Activated B cell treated with CpG ODN at 0.5 μM for 24 hours (primary cell): ENCODE results near the gene CCDC12. TPM values are rescaled to one million over a fixed set of nuclear protein-coding genes. Genes with fewer than 3 reads are reported as not detected.

ENCODE experiments used
- ATAC-seq: fragments of 200-7000 bp; cut with Tn5 transposase; one replicate; pipeline ENCODE4 v1.10.0; 2021; ENCODE audit warnings: low read depth, mild to moderate bottlenecking, moderate library complexity
- CTCF ChIA-PET: fragments of 350-600 bp; sonication (Branson Sonifier 250); formaldehyde crosslinking; loops from one replicate; lab custom pipeline; 2021; ENCODE audit warnings: antibody characterized with exemption; lab: Charles Lee
- POLR2A ChIA-PET: fragments of 350-600 bp; sonication (Branson Sonifier 250); formaldehyde crosslinking; loops from one replicate; lab custom pipeline; 2021; ENCODE audit warnings: antibody characterized with exemption; lab: Charles Lee
- DNase-seq: peaks from one replicate; pipeline ENCODE4 v3.0.0; 2022
- H3K27ac Mint-ChIP-seq: one replicate; pipeline ENCODE4 v1.8.0; 2020; ENCODE audit warnings: mixed read lengths
- H3K27me3 Mint-ChIP-seq: one replicate; pipeline ENCODE4 v1.8.0; 2021; ENCODE audit warnings: mixed read lengths
- H3K36me3 Mint-ChIP-seq: one replicate; pipeline ENCODE4 v1.8.0; 2021; ENCODE audit warnings: low read depth, mixed read lengths
- H3K4me1 Mint-ChIP-seq: one replicate; pipeline ENCODE4 v1.8.0; 2021; ENCODE audit warnings: mixed read lengths
- H3K4me3 Mint-ChIP-seq: one replicate; pipeline ENCODE4 v1.8.0; 2020; ENCODE audit warnings: mild to moderate bottlenecking, mixed read lengths
- H3K9me3 Mint-ChIP-seq: one replicate; pipeline ENCODE4 v1.8.0; 2020; ENCODE audit warnings: mixed read lengths
- intact Hi-C: fragments of 100-400 bp; cut with micrococcal nuclease; formaldehyde crosslinking; loops from one replicate; pipeline ENCODE4 v1.15.1; 2024
- total RNA-seq: library from RNA; stranded (reverse); gene quantifications from 2 replicates; pipeline ENCODE4 v1.2.3, GENCODE V29; 2022
- TF ChIP-seq, protein P1 (sequence below): fragments of 200-600 bp; IDR thresholded peaks from one replicate; pipeline ENCODE4 v1.8.0; 2022; ENCODE audit warnings: antibody characterized with exemption, mild to moderate bottlenecking

CCDC12 gene
- total RNA-seq, 1 donor from 2014 or later, result 98.4 TPM

DNA sequence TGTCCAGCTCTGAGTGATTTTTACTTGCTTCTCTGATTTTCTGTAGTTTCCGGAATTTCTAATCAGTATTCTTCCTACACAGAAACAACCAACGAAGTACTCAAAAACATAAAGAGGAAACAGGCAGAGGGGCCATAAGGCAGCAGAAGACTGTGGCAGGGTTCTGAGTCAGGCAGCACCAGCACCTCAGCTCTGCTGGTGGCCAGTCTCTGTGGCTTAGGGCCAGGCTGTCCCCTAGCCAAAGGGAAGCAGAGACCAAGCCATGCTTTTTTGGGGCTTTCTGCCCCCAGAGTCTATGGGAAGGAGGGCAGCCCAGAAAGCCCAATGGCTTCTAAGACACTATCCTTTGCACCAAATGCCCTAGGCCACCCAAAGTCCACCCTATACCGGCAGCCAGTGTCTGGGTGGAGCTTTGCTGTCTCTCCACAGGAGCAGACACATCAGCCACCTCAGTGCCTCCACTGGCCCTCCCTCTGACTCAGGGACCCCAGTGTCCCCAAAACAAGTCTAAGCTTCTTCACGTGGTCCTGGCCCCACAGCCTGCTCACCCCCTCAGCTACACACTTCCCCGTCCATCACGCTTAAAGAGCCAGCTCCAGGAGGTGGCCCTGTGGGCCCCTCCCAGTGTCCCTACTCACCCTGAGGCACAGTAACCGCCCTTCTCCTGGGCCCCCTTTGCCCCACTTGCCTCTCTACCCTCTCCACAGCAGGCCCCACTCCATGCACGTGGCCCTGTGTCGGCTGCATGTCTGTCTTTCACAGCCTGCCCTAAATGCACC, 46.2 kb downstream of the CCDC12 start:
- H3K4me3 Mint-ChIP-seq, result peak overlapping the region; percentile 55
- peaks cover 25% of the 10 kb centered on the region for H3K36me3 Mint-ChIP-seq
- ChIA-PET CTCF (interaction anchor here (0.7 to 3.1 kb wide), 6 partner anchors 10 to 68 kb away, joined by 3 to 13 read pairs (median 4); no protein-coding TSS in a partner anchor), POLR2A (interaction anchor here (0.5 to 15.6 kb wide), 12 partner anchors 8 to 616 kb away, joined by 3 to 189 read pairs (median 4); partner anchors contain the start of genes CCDC12 and NBEAL2)
- no peak for DNase-seq
- H3K27ac Mint-ChIP-seq, result peak overlapping the region; percentile 93
- peaks cover 94% of the 10 kb centered on the region for H3K4me1 Mint-ChIP-seq
- no peak for ATAC-seq
- H3K9me3 Mint-ChIP-seq, result peaks cover 4% of the 10 kb centered on the region
- intact Hi-C loops, result no loop called here
- no peaks in the 10 kb centered on the region for H3K27me3 Mint-ChIP-seq
- TF ChIP-seq, protein P1, sequence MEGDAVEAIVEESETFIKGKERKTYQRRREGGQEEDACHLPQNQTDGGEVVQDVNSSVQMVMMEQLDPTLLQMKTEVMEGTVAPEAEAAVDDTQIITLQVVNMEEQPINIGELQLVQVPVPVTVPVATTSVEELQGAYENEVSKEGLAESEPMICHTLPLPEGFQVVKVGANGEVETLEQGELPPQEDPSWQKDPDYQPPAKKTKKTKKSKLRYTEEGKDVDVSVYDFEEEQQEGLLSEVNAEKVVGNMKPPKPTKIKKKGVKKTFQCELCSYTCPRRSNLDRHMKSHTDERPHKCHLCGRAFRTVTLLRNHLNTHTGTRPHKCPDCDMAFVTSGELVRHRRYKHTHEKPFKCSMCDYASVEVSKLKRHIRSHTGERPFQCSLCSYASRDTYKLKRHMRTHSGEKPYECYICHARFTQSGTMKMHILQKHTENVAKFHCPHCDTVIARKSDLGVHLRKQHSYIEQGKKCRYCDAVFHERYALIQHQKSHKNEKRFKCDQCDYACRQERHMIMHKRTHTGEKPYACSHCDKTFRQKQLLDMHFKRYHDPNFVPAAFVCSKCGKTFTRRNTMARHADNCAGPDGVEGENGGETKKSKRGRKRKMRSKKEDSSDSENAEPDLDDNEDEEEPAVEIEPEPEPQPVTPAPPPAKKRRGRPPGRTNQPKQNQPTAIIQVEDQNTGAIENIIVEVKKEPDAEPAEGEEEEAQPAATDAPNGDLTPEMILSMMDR, result no peak

DNA sequence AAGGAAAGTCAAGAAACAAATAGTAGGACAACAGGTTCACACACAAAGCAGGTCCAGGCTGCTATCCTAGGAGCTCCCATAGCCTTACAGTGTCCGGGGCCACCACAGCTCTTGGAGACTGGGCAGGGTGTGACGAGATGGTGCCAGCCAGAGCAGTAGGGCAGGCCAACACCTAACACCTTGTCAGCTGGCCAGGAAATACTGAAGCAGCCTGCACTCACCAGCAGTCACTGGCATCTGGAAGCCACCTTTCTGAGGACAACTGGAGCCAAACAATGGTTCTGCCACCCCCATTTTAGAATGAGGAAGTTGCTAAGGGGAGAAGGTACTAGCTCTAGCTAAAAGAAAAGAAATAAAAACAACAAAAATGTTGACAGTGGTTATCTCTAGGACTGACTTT, 47.2 kb downstream of the CCDC12 start:
- peak overlapping the region; percentile 93 for H3K27ac Mint-ChIP-seq
- no peak for ATAC-seq
- H3K9me3 Mint-ChIP-seq, result peaks cover 4% of the 10 kb centered on the region
- peak overlapping the region; percentile 50 for H3K4me3 Mint-ChIP-seq
- H3K27me3 Mint-ChIP-seq, result no peaks in the 10 kb centered on the region
- ChIA-PET CTCF (interaction anchor here (1.2 to 3.1 kb wide), 2 partner anchors 53 to 69 kb away, joined by 4 to 13 read pairs; no protein-coding TSS in a partner anchor), POLR2A (interaction anchor here (0.5 to 15.6 kb wide), 7 partner anchors 20 to 104 kb away, joined by 3 to 189 read pairs (median 4); partner anchors contain the start of genes CCDC12 and NBEAL2)
- H3K4me1 Mint-ChIP-seq, result peaks cover 93% of the 10 kb centered on the region
- intact Hi-C loops, result loop anchor here (2.0 to 5.0 kb wide), 3 partner anchors 233 to 395 kb away; partner anchors contain the start of genes KIF9, KLHL18 and SETD2
- TF ChIP-seq, protein P1, result no peak
- no peak for DNase-seq
- peaks cover 28% of the 10 kb centered on the region for H3K36me3 Mint-ChIP-seq

DNA sequence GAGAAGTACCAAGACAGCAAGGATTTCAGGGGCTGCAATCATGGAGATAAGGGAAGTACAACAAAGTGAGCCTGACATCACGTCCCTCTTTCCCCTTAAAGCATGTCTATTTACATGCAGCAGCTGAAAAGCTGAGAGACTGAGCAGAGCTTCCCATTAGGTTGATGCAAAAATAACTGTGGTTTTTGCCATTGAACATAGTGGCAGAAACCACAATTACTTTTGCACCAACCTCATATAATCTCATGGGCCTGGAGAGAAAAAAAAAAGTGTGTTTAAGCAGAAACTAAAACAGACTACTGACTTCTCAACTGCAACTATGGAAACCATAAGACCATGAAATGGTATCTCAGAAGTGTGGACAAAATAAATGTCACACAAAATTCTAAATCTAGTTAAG, 48.3 kb downstream of the CCDC12 start:
- Mint-ChIP-seq H3K27me3 (no peaks in the 10 kb centered on the region), H3K36me3 (peaks cover 36% of the 10 kb centered on the region), H3K4me1 (peaks cover 96% of the 10 kb centered on the region), H3K9me3 (peaks cover 4% of the 10 kb centered on the region), H3K27ac (peak overlapping the region; percentile 93), H3K4me3 (peak overlapping the region; percentile 60)
- ChIA-PET CTCF (interaction anchor here (1.5 to 3.1 kb wide), 2 partner anchors 70 kb away, joined by 11 to 13 read pairs; no protein-coding TSS in a partner anchor), POLR2A (interaction anchor here (0.7 to 15.6 kb wide), 6 partner anchors 11 to 65 kb away, joined by 3 to 189 read pairs (median 6); partner anchors contain the start of genes CCDC12 and NBEAL2)
- ATAC-seq (peak; percentile 12), DNase-seq (no peak)
- TF ChIP-seq, protein P1, result no peak
- intact Hi-C loops, result loop anchor here (2.0 to 5.0 kb wide), 3 partner anchors 234 to 397 kb away; partner anchors contain the start of genes KIF9, KLHL18 and SETD2

DNA sequence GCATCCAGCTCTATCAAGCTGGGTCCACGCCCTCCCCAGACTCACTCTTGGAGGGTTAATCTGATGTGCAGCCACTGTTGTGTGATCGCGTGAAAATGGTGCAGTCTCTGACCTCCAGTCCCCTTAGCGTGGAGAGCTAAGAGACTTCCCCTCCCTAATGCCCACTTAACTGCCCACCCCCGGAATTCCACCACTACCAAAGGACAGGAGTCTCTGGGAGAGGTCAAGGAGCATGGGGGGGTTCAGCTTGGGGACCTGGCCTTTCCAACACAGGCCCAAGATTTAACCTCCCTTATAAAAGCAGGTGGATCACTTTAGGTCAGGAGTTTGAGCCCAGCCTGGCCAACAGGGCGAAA, 48.8 kb downstream of the CCDC12 start:
- intact Hi-C loops, result loop anchor here (1.0 to 5.0 kb wide), 7 partner anchors 26 to 397 kb away; partner anchors contain the start of genes KIF9, KLHL18, NBEAL2 and SETD2
- ChIA-PET CTCF (interaction anchor here (1.5 kb wide), 2 partner anchors 31 to 71 kb away, joined by 3 to 11 read pairs; no protein-coding TSS in a partner anchor), POLR2A (interaction anchor here (0.7 to 15.6 kb wide), 9 partner anchors 11 to 76 kb away, joined by 3 to 189 read pairs (median 5); partner anchors contain the start of genes CCDC12 and NBEAL2)
- DNase-seq (no peak), ATAC-seq (peak; percentile 11)
- Mint-ChIP-seq H3K4me3 (peak overlapping the region; percentile 80), H3K4me1 (peaks cover 96% of the 10 kb centered on the region), H3K36me3 (peaks cover 42% of the 10 kb centered on the region), H3K27ac (peak overlapping the region; percentile 93), H3K9me3 (peaks cover 4% of the 10 kb centered on the region), H3K27me3 (no peaks in the 10 kb centered on the region)
- TF ChIP-seq, protein P1, result no peak
